GM12865 (cell line): ENCODE data around the gene ATP5MG.

ENCODE experiments used
- DNase-seq: peaks from one replicate; pipeline ENCODE4 v3.0.0; 2010; ENCODE audit warnings: low read depth
- H3K4me3 ChIP-seq: 2 replicates; pipeline ENCODE4 v1.5.1; 2011; ENCODE audit warnings: mild to moderate bottlenecking, low read depth, low read length, control low read depth
- CTCF ChIP-seq: IDR thresholded peaks from 2 replicates; pipeline ENCODE4 v1.5.1; 2011; ENCODE audit warnings: low read length, control low read depth, low read depth, inconsistent platforms; ENCODE audit not compliant: insufficient read depth; ENCODE audit errors: missing control alignments

The ATP5MG gene

GRCh38 chr11:118401151-118401879 is at the start of gene ATP5MG:
Gene ATP5MG (plus strand): TSS chr11:118401606. CDS start chr11:118401666, 60 bp downstream.
- DNase-seq: peak; percentile 95
- H3K4me3 ChIP-seq: peak within 1 kb of the TSS; percentile 65
- TF ChIP-seq CTCF: no peak

- H3K4me3 ChIP-seq: no peak overlapping the region
- peak; percentile 28 for DNase-seq
- peak; percentile 40 for TF ChIP-seq CTCF
Measured at GRCh38 chr11:118353084-118353710, 48.2 kb upstream of the ATP5MG start.

GRCh38 chr11:118358071-118358470 is 43.3 kb upstream of the ATP5MG start:
- H3K4me3 ChIP-seq: no peak overlapping the region
- DNase-seq: no peak
- TF ChIP-seq CTCF: no peak

GRCh38 chr11:118359295-118359958 is 42.0 kb upstream of the ATP5MG start, which contains the start of gene UBE4A:
Gene UBE4A (plus strand): TSS chr11:118359600. CDS start chr11:118365081, 5,481 bp downstream.
- peak within 1 kb of the TSS; percentile 85 for H3K4me3 ChIP-seq
- no peak for TF ChIP-seq CTCF
- peak; percentile 99 for DNase-seq

- DNase-seq: no peak
- no peak for TF ChIP-seq CTCF
- H3K4me3 ChIP-seq: no peak overlapping the region
Measured at GRCh38 chr11:118364956-118365615, 36.3 kb upstream of the ATP5MG start.

- TF ChIP-seq CTCF: no peak
- no peak overlapping the region for H3K4me3 ChIP-seq
- DNase-seq: no peak
Measured at GRCh38 chr11:118366287-118366686, 35.1 kb upstream of the ATP5MG start.
